NCI-H2029 treated with DMSO at 0.1 percent for 48 hours (cell line): ENCODE measurements around the gene LGMN.
A peak's percentile ranks its signal among the peaks of the same experiment; 100 is the strongest.
"Not testable (repeated sequence)": the region's sequence is repeated elsewhere in the genome, so short reads cannot be mapped to it uniquely, and the experiment has no call there.

Source experiments
- DNase-seq: peaks from one replicate; lab custom pipeline; 2025; lab: John Stamatoyannopoulos, UW

The LGMN gene

DNA sequence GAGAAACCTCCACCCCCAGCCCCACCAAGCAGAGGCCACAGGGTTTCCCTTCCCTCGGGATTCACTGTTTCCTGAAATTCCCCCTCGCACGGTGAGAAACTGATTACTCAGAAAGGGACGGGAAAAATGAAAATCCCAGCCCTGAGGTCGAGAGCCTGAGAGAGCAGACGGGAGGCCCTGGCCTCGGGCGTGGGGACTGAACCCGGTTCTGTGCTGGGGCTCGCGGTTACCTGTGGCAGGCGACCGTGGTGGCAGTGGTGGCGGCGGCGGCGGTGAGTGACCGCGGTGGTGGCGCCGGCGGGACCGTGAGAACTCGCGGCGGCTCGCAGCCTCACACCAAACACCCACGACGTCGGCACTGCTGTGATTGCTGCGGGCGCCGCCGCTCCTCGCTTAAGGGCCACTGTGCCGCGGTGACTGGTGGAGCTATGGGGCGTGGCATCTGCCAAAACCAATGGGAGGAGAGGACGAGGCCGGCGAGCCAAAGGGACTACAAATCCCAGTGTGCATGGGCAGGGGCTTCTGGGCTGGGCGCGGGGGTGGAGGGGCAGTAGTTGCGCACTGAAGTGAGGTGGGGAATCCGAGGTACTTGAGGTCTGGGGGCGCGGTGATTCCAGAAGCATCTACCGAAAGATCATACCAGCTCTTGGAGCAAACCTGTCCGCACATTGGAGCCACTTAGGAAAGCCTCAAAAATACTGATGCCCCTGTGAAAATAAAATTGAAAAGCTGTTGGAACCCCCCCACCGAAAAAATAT lies at the start of gene LGMN:
Gene LGMN (minus strand): TSS at position 369 of the 758 bp plus-strand sequence. CDS start 15,841 bp downstream, outside the sequence.
- peak; percentile 70 for DNase-seq

DNA sequence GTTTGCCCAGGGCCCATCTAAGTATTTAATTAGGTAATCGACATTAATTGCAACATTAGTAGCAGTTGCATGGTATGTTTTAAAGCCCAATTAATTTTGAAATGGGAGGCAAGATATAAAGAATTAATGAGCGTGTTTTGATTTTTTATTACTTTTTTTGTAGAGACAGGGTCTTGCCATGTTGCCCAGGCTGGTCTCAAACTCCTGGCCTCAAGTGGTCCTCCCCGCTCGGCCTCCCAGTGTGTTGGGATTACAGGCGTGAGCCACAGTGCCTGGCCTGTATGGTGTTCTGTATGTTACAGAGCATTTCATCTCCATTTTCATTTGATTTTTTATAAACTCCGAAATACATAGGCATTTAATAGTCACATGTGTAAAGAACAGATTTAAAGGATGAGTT lies 46.5 kb upstream of the LGMN start:
- no peak for DNase-seq

- DNase-seq: no peak
Measured at GRCh38 chr14:92794547-92794941, 46.1 kb upstream of the LGMN start.

DNA sequence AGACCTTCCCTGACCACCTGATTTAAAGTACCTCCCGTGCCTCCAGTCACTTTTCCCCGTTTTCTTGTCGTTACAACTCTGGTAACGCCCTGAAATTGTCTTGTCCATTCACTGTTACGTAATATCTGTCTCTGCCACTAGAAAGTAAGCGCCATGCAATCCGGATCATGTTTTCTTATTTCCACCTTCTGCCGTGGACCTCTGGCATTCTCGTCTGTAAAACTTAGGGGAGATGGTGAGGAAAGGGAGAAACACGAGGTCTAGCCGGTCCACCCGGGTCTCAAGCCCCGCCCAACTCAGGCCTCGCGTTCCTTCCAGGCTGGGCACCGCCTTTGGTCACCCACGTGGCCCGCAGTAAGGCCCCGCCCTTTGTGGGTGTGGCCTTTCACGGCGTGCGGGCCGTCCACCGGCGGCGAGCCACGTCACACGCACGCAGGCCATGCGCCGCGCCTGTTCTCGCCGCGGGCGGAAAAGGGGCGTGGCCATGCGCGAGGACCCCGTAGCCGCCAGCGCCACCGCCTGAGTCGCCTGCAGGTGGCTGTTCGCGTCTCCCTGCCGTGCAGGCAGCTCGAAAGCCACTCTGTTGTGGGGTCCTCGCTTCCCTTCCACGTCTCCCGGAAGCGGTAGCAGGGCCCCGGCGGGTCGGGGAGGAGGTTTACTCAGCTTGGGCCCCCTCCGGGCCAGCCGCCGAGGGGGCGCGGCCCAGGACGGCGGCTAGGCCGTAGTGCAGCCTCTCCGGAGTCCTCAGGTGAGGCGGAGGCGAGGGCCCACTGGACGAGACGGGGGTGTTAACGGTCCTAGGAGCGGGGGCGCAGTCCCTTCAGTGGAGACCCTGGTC lies 45.5 kb upstream of the LGMN start, which contains the start of gene GOLGA5:
Gene GOLGA5 (plus strand): TSS at position 597 of the 838 bp plus-strand sequence. CDS start 3,133 bp downstream, outside the sequence.
- DNase-seq: peak; percentile 77

DNA sequence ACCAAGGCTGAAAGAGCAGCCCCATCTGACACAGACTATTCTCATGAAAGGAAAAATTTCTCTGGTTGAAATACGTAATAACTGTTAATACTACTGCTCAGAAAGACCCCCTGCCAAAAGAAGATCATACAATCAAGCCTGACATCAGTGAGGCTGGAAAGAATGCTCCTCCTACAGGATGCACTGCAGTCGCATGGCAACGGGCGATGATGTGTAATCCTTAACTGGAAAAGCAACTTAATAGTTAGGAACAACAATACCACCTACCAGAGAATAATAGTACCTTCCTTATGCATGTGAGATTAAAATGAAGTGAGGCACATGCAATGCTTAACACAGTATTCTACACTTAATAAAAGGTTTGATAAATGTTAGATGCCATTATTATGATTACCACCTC lies 44.5 kb upstream of the LGMN start:
- no peak for DNase-seq

DNA sequence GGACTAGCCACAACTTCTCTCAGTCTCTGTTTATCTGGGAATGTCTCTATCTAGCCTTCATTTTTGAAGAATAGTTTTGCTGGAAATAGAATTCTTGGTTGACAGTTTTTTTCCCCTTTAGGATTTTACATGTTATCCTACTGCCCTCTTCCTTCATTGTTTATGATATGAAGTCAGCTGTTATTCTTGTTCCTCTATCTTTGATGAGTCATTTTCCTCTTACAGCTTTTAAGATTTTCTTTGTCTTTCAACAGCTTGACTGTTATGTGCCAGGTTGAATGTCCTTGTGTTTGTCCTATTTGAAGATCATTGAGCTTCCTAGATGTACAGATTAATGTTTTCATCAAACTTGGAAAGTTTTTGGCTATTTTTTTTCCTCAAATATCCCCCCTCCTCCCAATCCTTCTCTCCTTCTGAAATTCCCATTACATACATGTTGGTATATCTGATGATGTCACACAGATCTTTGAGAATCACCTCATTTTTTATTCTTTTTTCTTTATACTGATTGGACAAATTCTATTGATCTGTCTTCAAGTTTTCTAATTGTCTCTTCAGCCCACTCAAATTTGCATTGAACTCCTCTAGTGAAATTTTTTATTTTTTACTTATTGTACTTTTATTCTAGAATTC lies 41.1 kb upstream of the LGMN start:
- DNase-seq: no peak

DNA sequence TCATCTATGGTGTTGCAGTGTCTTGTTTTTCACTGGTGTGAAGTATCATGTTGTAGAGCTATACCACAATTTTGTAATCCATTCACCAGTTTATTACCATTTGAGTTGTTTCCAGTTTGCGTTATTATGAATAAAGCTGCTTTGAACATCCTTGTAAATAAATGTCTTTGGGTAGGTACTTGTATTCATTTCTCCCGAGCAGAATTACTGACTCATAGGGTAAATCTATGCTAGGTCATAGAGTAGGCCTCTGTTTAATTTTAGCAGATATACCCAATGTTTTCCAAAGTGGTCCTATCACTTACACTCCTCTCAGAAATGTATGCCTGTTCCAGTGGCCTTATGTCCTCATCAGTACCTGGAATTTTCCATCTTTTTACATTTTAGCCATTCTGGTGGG lies 39.1 kb upstream of the LGMN start:
- no peak for DNase-seq

GRCh38 chr14:92786427-92786756 lies 38.0 kb upstream of the LGMN start:
- no peak for DNase-seq

DNA sequence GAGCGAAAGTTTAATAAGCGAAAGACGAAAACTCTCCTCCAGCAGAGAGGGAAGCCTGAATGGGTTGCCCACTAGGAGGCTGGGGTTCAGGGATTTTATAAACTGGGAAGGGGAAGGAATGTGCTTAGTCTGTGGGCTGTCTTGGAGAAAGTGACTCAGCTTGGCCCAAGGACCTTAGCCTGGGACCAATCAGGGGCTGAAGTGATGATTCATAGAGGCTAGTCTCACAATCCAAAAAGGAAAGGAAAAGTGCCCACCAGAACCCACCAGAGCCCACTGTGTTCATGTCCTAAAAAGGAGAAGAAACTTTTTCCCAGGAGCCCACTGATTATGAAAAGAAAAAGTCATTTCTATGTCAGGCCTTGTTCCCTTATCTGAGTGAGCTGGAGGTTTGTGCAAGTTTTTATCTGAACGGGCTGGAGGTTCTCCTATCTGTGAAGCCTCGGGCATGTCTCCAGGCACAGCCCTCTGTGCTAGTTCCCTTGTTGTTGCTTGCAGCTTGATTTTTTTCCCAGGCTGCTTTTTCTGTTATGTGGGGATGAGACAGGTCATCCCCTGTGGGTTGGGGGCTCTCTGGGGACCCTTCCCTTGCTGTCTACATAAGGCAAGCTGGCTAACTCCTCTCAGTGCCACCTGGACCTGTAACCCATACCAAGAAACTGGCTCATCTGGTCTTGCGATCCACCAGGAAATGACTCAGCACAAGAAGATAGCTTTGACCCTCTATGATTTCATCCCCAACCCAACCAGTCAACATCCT lies 37.4 kb upstream of the LGMN start:
- no peak for DNase-seq

DNA sequence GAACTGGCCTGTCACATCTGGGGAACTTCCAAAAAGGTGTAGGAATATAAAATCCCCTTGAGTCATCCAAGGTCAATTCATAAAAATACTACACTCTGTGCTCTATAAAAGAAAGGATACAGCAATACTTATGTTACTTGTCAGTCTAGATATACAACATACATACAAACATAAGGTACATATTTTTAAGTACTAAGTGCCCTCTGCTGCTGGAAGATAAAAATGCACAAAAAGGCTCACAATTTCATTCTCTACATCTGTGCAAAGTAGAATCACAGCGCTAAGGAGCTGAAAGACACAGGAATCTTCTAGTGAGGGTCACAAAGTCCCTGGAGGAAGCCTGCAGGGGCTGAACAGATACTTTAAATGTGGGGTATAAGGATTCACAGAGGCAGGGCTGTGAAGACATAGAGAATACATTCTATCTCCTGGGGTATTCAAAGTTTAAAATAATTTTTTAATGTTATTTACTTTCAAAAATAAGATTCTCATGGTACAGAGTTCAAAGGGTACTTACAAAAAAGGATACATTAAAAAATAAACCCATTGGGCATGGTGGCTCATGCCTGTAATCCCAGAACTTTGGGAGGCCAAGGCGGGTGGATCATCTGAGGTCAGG lies 35.5 kb upstream of the LGMN start:
- DNase-seq: peak; percentile 6

- DNase-seq: no peak
Measured at GRCh38 chr14:92781350-92781749, 32.9 kb upstream of the LGMN start.

DNA sequence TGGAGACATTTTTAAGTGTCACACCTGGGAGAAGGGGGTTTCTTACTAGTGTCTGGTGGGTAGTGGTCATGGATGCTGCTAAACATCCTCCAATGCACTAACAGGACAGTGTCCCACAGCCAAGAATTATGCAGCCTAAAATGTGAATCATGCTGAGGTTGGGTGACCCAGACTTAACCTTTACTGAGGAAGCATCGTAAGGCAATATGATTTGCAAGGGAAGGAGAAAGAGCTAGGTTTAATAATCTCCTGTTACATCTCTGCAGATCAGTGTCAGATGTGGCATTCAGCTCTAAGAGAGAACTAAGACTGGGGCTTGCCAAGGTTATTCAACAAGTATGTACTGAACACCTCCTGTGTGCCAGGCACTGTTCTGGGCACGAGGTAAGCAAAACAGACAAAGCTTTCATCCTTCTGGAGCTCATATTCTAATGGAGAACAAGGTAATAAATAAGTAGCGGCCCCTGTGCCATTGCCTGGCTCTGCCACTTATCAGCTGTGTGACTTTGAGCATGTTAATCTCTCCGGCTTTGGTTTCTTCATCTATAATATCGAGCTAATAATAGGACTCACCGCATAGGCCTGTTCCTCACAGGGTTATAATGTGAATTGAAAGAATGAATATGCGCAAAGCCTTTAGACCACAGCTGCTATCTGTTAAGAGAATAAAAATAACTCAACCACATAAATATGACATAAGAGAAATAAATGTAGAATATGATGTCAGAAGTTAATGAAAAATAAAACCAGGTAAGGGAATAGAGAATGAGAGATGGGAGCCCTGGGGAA lies 32.2 kb upstream of the LGMN start:
- no peak for DNase-seq

GRCh38 chr14:92778868-92779565 lies 30.6 kb upstream of the LGMN start:
- not testable (repeated sequence) for DNase-seq

DNA sequence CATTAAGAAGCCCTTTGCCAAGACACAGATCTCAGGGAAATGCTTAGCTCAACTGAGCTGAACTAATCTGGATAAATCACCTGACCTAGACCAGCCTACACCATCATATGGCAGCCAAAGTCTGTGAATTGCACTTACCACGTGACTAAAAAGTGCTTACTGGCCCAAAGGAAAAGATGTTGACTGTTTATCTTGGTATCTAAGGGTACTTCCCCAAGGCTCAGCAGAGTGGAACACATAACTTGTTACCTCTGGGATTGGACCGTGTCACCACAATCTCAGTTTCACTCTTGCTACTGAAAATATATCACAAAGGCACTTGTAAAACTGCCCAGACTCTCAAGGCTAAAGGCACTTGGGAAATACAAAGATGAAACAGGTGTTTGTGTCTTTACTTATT lies 26.9 kb upstream of the LGMN start:
- not testable (repeated sequence) for DNase-seq

DNA sequence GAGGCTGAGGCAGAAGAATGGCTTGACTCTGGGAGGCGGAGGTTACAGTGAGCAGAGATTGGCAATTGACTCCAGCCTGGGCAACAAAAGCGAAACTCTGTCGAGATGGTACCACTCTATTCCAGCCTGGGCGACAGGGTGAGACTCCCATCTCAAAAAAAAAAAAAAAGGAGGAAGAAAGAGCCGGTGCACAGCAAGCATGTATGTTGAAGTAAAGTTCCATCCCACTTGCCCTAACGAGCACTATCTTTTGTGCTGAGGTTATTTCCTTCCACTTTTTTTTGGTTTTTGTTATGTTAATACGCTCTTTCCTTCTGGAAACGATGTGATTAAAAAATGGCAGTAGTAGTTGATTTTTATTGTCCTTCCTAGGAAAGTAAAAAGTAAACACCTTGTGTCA lies 26.1 kb upstream of the LGMN start:
- DNase-seq: no peak

DNA sequence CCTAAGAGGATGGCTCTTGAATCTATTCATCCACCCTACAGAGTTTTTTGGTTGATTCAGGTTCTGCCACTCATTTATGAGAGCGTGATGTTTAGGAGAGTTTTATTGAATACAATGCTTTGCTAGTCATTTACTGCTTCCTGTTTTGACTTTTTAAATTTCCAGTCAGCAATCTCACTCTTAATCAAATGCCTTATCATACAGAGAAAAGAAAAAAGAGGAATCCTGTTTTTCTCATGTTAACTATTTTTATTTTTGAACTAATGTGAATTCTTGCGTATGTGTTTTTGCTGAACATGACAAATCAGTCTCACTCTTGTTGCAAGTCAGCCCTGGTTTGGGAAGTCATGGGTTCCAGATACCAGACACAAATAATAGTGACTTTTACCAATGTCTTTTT lies 22.1 kb upstream of the LGMN start:
- DNase-seq: no peak

DNA sequence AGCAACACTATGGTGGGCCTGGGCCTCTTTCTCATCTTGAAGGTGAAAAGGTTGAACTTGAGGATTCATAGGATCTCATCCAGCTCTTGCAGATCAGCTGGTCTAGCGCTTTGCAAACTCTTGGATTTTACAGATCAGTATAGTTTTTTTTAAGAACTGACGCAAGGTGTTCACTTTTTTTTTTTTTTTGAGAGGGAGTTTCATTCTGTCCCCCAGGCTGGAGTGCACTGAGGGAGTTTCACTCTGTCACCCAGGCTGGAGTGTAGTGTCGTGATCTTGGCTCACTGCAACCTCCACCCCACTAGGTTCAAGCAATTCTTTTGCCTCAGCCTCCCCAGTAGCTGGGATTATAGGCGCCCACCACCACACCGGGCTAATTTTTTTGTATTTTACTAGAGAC lies 20.4 kb upstream of the LGMN start:
- DNase-seq: no peak

GRCh38 chr14:92768236-92768635 lies 19.8 kb upstream of the LGMN start:
- not testable (repeated sequence) for DNase-seq

DNA sequence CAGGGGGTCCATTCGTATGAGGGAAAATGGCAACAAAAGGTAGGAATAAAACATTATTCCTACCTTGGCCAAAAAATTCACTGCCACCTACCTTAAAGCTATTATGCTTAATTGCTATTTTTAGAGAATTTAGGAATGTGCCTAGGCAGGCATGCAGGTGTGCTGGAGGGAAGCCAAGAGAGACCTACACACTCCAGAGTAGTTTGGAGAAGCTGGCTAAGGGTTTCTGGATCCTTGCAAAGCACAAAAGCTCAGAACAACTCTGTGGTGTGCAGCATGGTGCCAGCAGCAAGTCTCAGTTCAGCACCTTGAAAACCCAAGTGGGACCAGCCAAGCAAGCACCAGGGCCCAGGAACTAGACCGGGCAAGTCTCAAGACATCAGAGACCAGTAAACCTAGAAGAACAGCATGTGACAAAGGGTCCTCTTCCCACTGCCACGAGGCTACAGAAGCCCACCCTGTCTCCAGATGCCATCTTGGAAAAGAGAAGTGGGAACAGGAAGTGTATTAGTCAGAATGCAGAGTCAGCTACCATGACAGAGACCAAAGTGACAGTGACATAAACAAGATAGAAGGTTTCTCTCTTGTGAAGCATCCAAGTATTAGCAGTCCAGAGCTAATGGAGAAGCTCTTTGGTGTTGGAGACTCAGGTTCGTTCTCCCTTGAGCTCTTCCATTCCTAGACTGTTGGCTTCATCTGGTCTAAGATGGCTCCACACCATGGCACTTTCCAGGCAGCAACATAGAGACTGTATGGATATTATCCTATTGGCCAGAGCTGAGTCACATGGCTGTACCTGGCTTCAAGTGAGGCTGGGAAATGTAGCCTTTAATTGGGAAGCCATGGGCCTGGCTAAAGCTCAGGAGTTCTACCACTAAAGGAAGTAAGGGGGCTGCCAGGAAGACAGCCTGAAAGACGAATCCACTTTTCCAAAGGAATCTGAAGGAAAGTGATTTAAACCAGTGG lies 15.5 kb upstream of the LGMN start:
- not testable (repeated sequence) for DNase-seq
